Measurements from ENCODE around the gene TRPM5.

Gene TRPM5

DNA sequence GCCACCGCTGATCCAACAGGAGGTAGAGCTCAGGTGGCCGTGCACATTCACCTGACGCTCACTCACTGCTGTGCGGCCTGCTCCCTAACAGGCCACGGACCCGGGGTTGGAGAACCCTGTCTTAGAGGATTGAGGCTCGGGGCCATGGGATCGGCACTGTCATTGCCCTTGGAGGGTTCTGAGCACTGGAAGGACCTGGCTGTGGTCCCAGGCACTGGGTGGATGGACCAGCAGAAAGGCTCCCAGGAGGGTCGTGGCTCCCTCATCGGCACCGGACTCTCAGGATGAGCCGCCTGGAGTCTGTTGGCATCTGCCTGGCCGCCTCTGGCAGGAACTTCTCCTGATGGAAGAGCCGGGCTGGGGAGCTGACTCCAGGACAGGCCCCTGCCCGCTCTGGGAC is 7.0 kb upstream of the TRPM5 start:
- no peak overlapping the region for H3K27ac ChIP-seq
- H3K4me3 ChIP-seq = no peak overlapping the region
- DNase-seq (ENCODE audit: low spot score) = no peak
- TF ChIP-seq, protein P1, sequence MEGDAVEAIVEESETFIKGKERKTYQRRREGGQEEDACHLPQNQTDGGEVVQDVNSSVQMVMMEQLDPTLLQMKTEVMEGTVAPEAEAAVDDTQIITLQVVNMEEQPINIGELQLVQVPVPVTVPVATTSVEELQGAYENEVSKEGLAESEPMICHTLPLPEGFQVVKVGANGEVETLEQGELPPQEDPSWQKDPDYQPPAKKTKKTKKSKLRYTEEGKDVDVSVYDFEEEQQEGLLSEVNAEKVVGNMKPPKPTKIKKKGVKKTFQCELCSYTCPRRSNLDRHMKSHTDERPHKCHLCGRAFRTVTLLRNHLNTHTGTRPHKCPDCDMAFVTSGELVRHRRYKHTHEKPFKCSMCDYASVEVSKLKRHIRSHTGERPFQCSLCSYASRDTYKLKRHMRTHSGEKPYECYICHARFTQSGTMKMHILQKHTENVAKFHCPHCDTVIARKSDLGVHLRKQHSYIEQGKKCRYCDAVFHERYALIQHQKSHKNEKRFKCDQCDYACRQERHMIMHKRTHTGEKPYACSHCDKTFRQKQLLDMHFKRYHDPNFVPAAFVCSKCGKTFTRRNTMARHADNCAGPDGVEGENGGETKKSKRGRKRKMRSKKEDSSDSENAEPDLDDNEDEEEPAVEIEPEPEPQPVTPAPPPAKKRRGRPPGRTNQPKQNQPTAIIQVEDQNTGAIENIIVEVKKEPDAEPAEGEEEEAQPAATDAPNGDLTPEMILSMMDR (IDR thresholded peaks at IDR 0.05) = no peak

DNA sequence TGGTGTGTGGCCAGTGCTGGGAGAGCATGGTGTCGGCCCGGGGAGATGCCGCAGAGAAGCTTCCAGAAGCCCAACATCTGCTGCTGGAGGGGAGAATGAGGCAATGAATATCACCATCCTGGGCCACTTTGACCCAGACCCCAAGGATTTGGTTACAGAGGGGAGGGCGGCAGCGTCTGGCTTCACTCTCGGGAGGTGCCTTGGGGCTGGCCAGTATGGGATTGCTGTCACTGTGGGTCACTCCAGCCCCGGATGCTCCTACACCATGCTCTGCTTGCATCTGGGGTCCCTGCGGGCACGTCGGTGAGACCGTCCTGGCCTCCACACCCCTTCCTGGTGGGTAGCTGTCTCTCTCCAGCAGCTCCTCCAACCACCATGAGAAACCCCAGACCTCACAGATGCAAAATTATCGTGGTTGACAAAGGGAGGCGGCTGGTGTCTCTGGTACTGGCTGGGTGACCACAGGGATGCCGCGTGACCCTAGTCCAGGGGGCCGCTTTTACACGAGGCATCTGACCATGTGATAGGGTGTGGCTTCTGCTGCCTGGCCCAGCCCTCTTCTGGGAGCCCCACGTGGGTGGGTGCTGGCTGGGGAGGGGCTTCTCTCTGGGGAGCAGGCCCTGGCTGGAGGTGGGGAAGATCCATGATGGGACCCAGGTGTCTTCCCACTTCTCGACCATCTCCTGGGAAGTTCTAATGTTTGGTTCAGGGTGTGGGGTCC is 6.2 kb upstream of the TRPM5 start:
- Histone ChIP-seq H3K4me3 (no peak overlapping the region), H3K27ac (no peak overlapping the region)
- DNase-seq (ENCODE audit: low spot score) = no peak
- TF ChIP-seq, protein P1 (IDR thresholded peaks at IDR 0.05) = no peak

DNA sequence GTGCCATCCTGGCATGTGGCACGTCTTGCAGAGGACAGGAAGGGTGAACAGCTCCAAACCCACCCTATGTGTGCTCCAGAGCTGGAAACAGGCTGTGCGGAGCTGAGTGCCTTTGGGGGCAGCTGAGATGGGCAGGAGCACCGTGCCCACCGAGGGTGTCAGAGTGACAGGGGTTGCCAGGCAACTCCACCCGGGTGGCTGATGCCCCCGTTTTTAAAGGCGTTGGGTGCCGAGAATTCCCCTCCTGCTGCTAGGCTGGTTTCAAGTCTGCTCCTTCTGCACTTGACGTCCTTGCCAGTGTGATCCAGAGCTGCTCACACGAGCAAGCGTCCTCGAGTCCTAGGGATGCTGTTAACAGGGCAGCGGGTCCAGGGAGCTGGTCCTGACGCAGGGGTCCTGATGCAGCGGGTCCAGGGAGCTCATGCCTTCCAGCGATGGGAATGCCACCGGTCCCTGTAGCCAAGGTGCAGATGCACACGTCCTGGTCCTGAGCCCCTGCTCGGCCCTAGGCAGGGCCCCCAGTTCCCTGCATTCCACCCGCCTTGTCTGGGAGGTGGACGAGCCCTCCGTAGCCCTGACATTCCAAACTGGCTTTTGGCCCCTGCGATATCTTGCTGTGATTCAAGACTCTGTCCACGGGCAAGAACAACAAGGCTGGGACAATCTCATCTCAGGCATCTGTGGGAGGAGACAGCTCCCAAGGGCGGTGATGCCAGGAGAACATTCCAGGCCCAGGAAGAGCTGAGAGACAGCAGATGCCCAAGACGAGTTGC is 5.4 kb upstream of the TRPM5 start:
- no peak for DNase-seq (ENCODE audit: low spot score)
- H3K27ac ChIP-seq = no peak overlapping the region
- H3K4me3 ChIP-seq = no peak overlapping the region
- TF ChIP-seq, protein P1 (IDR thresholded peaks at IDR 0.05) = no peak

DNA sequence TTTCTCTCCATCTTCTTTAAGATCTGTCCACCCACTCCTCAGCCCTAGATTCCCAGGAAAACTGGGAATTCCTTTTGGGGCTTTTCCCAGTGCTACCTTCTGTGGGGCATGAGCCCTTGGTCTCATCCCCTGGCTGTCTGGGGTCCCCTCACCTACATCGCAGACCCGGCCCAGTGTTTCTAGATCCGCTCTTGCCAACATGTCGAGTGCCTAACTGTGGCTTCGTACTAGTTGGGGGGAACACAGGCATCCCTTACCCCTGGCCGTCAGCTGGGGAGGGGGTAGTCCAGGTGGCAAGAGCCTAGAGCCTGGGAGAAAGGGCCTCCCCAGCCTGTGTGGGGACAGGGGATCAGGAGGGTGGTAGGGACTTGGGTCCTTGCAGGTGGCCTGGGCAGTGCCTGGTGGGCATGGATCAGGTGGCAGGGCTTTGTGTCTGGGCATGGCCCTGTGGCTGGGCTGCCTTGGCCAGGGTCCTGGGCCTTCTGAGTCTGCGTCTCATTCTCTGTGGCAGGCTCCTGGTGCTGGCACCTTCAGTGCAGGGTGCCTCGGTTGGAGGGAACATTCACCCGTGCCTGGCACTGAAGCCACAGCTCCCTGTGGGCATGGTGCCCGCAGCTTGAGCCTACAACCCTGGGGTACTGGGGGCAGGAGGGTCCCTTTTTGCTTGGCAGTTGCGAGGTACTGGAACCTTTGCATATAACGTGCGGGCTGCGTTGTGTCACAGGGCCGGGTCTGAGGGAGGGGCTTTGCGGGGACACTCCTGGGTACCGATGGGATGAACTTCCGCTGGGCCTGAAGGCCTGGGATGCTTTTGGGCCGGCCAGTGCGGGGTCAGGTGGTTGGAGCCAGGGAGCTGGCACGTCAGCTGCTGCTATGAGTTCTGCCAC is 4.6 kb upstream of the TRPM5 start:
- Histone ChIP-seq H3K4me3 (no peak overlapping the region), H3K27ac (no peak overlapping the region)
- DNase-seq (ENCODE audit: low spot score) = no peak
- TF ChIP-seq, protein P1 (IDR thresholded peaks at IDR 0.05) = no peak

DNA sequence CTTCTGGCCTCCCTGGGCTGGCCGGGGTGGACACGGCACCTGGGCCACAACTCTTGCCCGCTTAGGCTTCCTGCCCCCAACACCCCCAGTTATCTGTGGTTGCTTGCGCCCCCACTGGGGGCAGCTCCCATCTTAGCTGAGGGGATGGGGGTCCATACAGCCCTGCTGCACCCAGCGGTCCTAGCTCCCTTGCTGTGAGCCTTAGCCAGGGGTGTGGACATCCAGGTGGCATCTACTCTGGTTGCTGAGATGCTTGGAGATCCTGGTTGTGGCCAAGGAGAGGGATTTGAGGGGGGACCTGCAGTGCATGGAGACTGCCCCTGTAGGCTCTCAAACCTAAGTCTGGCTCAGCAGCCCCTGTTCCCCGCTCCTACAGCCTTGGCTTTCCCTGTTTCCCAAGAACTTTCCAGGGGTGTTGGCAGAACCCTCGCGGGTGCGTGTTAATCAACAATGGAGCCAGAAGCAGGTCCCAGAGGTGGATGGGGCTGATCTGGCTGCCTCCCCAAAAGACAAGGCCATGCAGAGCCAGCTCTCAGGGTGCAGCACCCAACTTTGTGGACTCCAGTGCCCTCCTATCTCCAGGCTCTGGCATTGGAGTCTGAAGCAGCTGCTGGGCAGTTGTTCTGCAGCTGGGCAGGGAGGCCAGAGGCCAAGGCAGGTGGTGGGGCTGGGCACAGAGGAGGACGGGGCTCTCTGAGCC is 3.8 kb upstream of the TRPM5 start:
- H3K27ac ChIP-seq = no peak overlapping the region
- TF ChIP-seq, protein P1 (IDR thresholded peaks at IDR 0.05) = no peak
- H3K4me3 ChIP-seq = peak overlapping the region; percentile 36
- DNase-seq (ENCODE audit: low spot score) = no peak

DNA sequence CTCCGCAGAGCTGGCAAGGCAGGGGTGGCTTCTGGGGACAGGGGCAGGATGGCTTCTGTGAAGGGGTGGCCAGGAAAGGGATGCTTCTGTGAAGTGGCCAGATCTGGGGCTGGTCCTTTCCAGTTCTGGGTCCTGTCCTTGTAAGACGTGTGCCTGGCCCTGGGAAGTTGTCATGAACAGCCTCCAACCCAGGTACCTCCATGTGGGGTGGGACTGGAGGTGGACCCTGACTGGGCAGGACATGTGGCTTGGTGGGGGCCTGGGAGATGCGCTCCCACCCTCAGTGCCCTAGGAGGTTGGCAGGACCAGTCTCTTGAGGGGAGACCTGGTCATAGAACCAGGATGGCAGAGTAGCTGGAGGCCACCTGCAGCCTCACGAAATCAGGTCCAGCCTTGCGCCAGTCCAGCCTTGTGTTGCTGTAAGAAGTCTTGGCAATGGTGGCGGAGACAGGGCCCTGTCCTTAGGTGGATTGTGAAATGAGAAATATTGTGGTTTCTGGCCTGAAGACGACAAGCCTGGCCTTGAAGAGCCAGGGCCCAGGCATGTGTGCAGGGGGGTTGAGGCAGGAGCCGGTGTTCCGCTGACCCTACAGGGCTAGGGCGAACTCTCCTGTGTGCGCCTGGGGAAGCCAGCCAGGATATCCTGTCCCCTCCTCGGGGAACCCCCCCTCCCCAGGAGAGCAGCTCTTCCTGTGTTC is 3.1 kb upstream of the TRPM5 start:
- H3K27ac ChIP-seq = peak overlapping the region in 1 of 2 donors; percentile 37
- TF ChIP-seq, protein P1 (IDR thresholded peaks at IDR 0.05) = no peak
- no peak for DNase-seq (ENCODE audit: low spot score)
- H3K4me3 ChIP-seq = peak overlapping the region; percentile 36

All from coronary artery (tissue), 2 donors.